GM19240 (cell line): ENCODE results near the gene SNAI3.

Experiments used
- DNase-seq: peaks from one replicate; pipeline ENCODE4 v3.0.0; 2011; ENCODE audit warnings: low spot score; ENCODE audit not compliant: insufficient read length

Gene SNAI3

DNA sequence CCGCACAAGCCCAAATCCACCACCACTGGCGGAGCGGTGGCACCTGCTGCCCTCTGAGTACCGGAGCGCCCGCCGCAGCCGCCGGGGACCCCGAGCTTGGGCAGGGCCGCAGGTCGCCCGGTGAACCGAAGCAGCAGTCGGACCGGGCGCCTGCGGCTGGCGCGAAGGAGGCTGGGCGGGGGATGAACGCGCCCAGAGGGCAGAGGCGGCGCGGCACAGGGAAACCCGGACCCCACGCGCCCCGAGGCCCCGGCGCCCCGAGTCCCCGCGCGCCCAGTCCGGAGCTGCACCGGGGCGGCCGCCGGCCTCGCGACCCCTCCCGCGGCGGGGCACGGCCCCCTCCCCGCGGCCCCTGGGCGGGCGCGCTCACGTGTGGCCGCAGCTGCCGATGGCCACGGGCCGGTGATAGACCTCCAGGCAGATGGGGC is 19.5 kb upstream of the SNAI3 start:
- DNase-seq, result no peak

- no peak for DNase-seq
Measured at GRCh38 chr16:88705076-88705684, 18.9 kb upstream of the SNAI3 start.

- DNase-seq, result no peak
Measured at GRCh38 chr16:88703486-88704309, 17.4 kb upstream of the SNAI3 start.

- no peak for DNase-seq
Measured at GRCh38 chr16:88702371-88703210, 16.3 kb upstream of the SNAI3 start.

- DNase-seq, result no peak
Measured at GRCh38 chr16:88701581-88702370, 15.5 kb upstream of the SNAI3 start.

DNA sequence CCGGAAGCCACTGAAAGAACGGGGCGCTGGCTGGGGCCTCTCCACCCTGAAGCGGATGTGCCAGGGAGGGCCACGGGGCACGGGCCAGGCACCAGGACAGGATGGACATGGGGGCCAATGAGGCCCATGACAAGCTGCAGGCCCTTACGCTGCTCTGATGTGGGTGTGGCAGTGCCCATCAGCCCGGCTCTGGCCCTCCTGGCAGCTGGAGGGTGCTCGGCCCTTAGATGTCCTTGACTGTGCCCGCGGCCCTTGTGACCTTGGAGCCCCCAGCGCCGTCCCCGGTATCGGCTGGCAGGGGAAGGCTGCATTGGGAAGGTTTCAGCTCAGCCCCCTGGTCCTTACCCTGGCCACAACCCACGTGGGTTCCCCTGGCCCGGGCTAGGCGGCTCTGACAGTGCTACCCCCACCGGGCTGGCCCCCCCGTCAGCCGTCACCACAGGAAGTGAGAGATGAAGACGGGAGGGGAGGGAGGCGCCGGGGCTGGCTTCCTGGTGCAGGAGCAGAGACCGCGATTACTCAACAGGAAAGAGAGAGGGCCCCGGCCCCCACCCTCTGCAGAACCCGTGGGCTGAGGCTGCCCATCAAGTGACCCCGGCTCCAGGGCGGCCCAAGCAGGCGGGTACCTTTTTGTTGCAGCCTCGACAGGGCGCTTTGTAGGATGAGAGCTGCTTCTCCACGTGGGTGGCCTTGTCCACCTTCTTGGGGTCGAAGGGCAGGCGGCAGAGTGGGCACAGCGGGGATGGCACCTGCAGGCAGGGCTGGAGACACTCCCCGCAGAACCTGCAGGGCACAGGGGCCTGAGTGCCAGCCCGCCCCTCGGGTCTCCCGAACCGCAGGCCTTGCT is 14.6 kb upstream of the SNAI3 start:
- peak; percentile 97 for DNase-seq

DNA sequence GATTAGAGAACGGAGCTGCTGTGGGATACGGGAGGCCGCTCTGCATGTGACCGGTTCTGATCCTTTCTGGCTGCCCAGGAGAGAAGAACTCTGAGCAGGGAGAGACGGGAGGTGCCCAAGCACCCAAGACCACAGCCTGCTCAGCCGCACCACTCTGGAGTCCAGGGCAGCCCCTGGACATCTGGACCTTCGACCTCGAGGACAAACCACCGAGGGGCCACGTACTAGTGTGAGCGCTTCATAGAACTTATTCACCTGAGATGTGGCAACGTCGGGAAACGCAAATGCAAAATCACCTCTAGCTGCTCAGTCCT is 14.0 kb upstream of the SNAI3 start:
- no peak for DNase-seq

DNA sequence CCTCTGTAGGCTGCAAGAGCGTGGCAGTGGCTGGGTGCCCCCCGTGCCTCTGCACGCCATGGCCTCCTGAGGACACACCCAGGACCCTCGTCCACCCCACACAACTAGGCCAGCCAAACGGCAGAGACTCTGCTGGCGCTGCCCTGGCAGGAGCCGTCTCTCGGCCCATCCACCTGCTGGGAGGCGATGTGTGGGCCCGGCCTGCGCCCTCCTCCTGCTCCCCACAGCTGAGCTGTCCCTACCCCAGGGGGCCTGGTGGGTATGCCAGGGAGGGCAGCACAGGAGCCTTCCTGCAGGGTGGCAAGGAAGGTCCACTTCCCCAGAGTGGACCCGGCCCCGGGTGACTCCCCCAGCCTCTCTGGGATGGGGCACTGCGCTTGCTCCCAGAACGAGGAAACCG is 12.9 kb upstream of the SNAI3 start:
- no peak for DNase-seq

DNA sequence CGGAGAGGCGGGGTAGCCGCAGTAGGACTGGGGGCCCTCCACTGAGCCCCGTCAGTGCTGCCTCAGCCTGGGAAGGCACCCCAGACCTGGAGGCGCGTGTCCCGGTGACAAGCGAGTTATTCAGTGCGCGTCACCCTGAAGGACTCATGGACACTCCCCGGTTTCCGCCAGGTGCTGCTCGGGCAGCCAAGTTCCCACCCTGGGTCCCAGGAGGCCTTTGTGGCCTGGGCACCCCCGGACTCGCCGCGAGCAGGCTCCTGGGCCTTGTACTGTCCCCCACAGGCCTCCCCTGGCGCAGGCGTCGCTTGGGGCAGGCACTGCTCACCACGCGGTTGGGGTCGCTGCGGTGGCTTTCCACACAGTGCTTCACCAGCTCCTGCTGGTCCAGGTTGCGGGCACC is 12.3 kb upstream of the SNAI3 start:
- DNase-seq, result no peak

DNA sequence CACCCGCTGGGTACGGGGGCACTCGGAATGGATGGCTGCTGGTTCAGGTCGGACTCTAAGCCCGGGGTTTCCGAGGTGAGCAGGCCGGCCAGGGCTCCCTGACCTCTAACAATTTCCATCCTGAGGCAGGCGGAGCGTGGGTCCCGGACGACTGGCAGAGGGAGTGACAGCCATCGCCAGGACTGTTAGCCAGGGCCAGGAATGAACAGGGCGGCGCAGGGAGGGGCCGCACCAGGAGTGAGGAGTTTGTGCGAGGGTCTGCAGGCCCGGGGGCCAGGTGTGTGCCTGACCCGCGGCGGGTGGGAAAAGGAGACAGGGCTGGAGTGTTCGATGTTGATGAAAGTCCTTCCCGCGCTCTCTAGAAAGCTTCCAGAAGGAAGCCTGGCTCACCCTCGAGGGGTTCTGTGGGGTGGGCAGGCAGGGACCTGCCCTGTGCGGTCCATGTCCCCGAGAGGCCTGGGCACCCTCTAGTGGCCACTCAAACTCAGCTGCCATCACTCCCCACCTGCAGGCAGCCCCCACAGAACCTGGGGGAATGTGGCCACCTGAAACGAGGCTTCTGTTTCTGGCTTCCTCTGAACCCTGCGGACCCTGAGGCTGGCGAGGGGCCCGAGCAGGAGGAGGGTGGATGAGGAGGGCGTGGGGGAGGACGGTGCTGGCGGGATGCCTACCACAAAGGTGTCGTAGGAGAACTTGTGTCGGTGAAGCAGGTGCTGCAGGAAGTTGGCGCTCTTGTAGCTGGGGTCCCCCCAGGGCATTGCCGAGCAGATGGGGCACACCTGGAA is 11.7 kb upstream of the SNAI3 start:
- no peak for DNase-seq

DNA sequence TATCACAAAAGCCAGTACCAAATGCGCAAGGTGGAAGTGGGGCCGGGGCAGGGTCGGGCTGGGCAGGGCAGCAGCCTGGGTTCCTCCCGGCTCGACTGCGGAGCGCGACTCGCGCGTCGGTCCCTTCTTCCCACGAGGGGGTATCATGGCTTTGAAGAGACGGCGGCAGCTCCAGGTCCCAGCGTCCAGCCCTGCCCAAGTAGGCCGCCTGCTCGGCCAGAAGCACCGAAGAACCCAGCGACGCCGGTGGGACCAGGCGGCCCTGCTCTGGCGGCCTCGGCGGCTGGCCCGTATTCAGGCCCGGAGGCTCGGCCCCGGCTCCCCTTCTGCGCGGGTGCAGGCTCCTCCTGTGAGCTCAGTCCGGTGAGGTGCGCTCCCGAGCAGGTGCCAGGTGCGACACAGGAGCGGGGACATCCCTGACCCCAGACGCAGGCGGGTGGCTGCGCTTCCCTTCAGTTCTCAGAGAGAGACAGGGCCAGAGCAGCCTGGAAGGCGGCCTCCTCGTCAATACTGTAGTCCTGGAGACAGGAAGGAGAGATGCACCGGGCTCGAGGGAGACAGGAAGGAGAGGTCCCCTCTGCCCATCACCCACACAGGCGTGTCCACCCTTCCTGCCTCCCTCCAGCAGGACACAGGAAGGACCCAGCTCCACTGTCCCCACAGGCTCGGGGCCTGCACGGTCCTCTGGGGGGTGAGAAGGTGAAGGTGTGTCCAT is 11.0 kb upstream of the SNAI3 start:
- DNase-seq, result no peak

DNA sequence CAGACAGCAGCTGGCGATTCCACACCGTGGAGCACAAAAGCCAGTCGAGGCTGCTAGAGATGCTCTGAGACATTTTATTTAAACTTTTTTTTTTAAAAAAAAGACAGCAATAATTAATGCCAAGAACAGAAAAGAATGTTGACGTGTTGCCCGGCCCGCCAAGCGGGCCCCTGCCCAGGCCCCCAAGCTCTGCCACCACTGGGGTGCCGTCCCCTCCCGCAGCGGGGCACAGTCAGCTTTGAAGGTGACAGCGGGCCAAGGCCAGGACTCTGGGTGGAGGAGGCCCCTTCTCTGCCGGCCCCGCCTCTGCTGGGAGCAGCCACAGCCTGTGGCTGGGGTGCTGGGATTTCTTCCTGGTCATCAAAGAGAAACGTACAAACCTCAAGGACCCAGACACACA is 10.1 kb upstream of the SNAI3 start:
- DNase-seq, result no peak

GRCh38 chr16:88695753-88696152 is 9.4 kb upstream of the SNAI3 start:
- DNase-seq, result no peak

- no peak for DNase-seq
Measured at GRCh38 chr16:88695218-88695617, 8.9 kb upstream of the SNAI3 start.

GRCh38 chr16:88694221-88695087 is 8.1 kb upstream of the SNAI3 start:
- DNase-seq, result no peak

- DNase-seq, result no peak
Measured at GRCh38 chr16:88693420-88694177, 7.3 kb upstream of the SNAI3 start.

- DNase-seq, result no peak
Measured at GRCh38 chr16:88692861-88693260, 6.6 kb upstream of the SNAI3 start.
